Mucosa of stomach (tissue), 1 donor: Measurements from ENCODE around the gene DGLUCY.
"Not testable (repeated sequence)": the region's sequence is repeated elsewhere in the genome, so short reads cannot be mapped to it uniquely, and the experiment has no call there.

Experiments used
- H3K27me3 ChIP-seq: one replicate; pipeline ENCODE4 v1.7.0; 2013; ENCODE audit warnings: mild to moderate bottlenecking, low read length; ENCODE audit not compliant: control insufficient read depth, insufficient read depth
- H3K36me3 ChIP-seq: one replicate; pipeline ENCODE4 v1.7.0; 2013; ENCODE audit warnings: low read length; ENCODE audit not compliant: control insufficient read depth, insufficient read depth
- H3K4me1 ChIP-seq: one replicate; pipeline ENCODE4 v1.7.0; 2013; ENCODE audit warnings: mild to moderate bottlenecking, low read length; ENCODE audit not compliant: control insufficient read depth, insufficient read depth
- H3K4me3 ChIP-seq: one replicate; pipeline ENCODE4 v1.7.0; 2013; ENCODE audit warnings: low read length
- H3K9ac ChIP-seq: one replicate; pipeline ENCODE4 v1.7.0; 2013; ENCODE audit warnings: mild to moderate bottlenecking, low read length, moderate library complexity
- H3K9me3 ChIP-seq: one replicate; pipeline ENCODE4 v1.7.0; 2013; ENCODE audit warnings: mild to moderate bottlenecking, low read length, moderate library complexity; ENCODE audit not compliant: control insufficient read depth
- donor health status: Pancreatic carcinoma.

Gene DGLUCY

GRCh38 chr14:91177073-91178034, 63.5 kb downstream of the DGLUCY start:
- H3K36me3 ChIP-seq, result peaks cover 22% of the 10 kb centered on the region
- no peak overlapping the region for H3K4me3 ChIP-seq
- no peak overlapping the region for H3K9ac ChIP-seq
- no peaks in the 10 kb centered on the region for H3K27me3 ChIP-seq
- H3K9me3 ChIP-seq, result no peaks in the 10 kb centered on the region
- peaks cover 12% of the 10 kb centered on the region for H3K4me1 ChIP-seq

GRCh38 chr14:91180611-91181010, 66.7 kb downstream of the DGLUCY start:
- Histone ChIP-seq H3K9ac (no peak overlapping the region), H3K36me3 (peaks cover 11% of the 10 kb centered on the region), H3K27me3 (no peaks in the 10 kb centered on the region), H3K9me3 (no peaks in the 10 kb centered on the region), H3K4me3 (no peak overlapping the region), H3K4me1 (no peaks in the 10 kb centered on the region)

GRCh38 chr14:91182753-91183152, 68.9 kb downstream of the DGLUCY start:
- H3K9ac ChIP-seq, H3K4me1 ChIP-seq, H3K36me3 ChIP-seq, H3K4me3 ChIP-seq, H3K27me3 ChIP-seq, H3K9me3 ChIP-seq: not testable (repeated sequence)

GRCh38 chr14:91184559-91184958, 70.7 kb downstream of the DGLUCY start:
- Histone ChIP-seq H3K36me3 (peaks cover 14% of the 10 kb centered on the region), H3K4me3 (no peak overlapping the region), H3K9me3 (no peaks in the 10 kb centered on the region)

GRCh38 chr14:91185721-91186120, 71.8 kb downstream of the DGLUCY start:
- Histone ChIP-seq H3K9me3 (no peaks in the 10 kb centered on the region), H3K36me3 (peaks cover 20% of the 10 kb centered on the region), H3K4me1 (no peaks in the 10 kb centered on the region), H3K4me3 (no peak overlapping the region), H3K27me3 (no peaks in the 10 kb centered on the region), H3K9ac (no peak overlapping the region)

More at GRCh38 chr14:91184559-91184958, 70.7 kb downstream of the DGLUCY start:
- H3K9ac ChIP-seq, result no peak overlapping the region
- no peaks in the 10 kb centered on the region for H3K4me1 ChIP-seq
- H3K27me3 ChIP-seq, result no peaks in the 10 kb centered on the region

- Histone ChIP-seq H3K4me1 (no peaks in the 10 kb centered on the region), H3K9me3 (no peaks in the 10 kb centered on the region), H3K36me3 (peaks cover 24% of the 10 kb centered on the region), H3K4me3 (no peak overlapping the region), H3K27me3 (no peaks in the 10 kb centered on the region), H3K9ac (no peak overlapping the region)
Measured at GRCh38 chr14:91186515-91187066, 72.7 kb downstream of the DGLUCY start.

GRCh38 chr14:91187271-91187670, 73.4 kb downstream of the DGLUCY start:
- Histone ChIP-seq H3K4me1 (no peaks in the 10 kb centered on the region), H3K4me3 (no peak overlapping the region), H3K27me3 (no peaks in the 10 kb centered on the region), H3K9ac (no peak overlapping the region), H3K36me3 (peaks cover 30% of the 10 kb centered on the region), H3K9me3 (no peaks in the 10 kb centered on the region)

- Histone ChIP-seq H3K9me3 (no peaks in the 10 kb centered on the region), H3K27me3 (no peaks in the 10 kb centered on the region), H3K4me1 (no peaks in the 10 kb centered on the region), H3K9ac (no peak overlapping the region), H3K4me3 (no peak overlapping the region), H3K36me3 (peaks cover 33% of the 10 kb centered on the region)
Measured at GRCh38 chr14:91190853-91191252, 77.0 kb downstream of the DGLUCY start.

- Histone ChIP-seq H3K27me3 (no peaks in the 10 kb centered on the region), H3K9ac (no peak overlapping the region), H3K4me1 (no peaks in the 10 kb centered on the region), H3K36me3 (peaks cover 33% of the 10 kb centered on the region), H3K4me3 (no peak overlapping the region), H3K9me3 (no peaks in the 10 kb centered on the region)
Measured at GRCh38 chr14:91193069-91193468, 79.2 kb downstream of the DGLUCY start.

GRCh38 chr14:91195881-91196280, 82.0 kb downstream of the DGLUCY start:
- Histone ChIP-seq H3K4me1 (no peaks in the 10 kb centered on the region), H3K36me3 (peaks cover 31% of the 10 kb centered on the region), H3K9me3 (no peaks in the 10 kb centered on the region), H3K4me3 (no peak overlapping the region), H3K27me3 (no peaks in the 10 kb centered on the region), H3K9ac (no peak overlapping the region)

GRCh38 chr14:91197631-91198030, 83.8 kb downstream of the DGLUCY start:
- H3K36me3 ChIP-seq, result peaks cover 15% of the 10 kb centered on the region
- no peak overlapping the region for H3K4me3 ChIP-seq
- no peak overlapping the region for H3K9ac ChIP-seq
- peaks cover 6% of the 10 kb centered on the region for H3K4me1 ChIP-seq
- H3K9me3 ChIP-seq, result no peaks in the 10 kb centered on the region
- no peaks in the 10 kb centered on the region for H3K27me3 ChIP-seq

- H3K27me3 ChIP-seq, H3K4me3 ChIP-seq, H3K4me1 ChIP-seq, H3K9me3 ChIP-seq, H3K9ac ChIP-seq: not testable (repeated sequence)
- peaks cover 23% of the 10 kb centered on the region for H3K36me3 ChIP-seq
Measured at GRCh38 chr14:91200802-91201201, 86.9 kb downstream of the DGLUCY start.
